Activated CD4-positive, alpha-beta T cell treated with anti-CD3 and anti-CD28 coated beads, Interleukin-2, amount 10 ng/mL, durations not matched to agents 7 days and 5 days (primary cell): Measurements from ENCODE around the gene CLK1. TPM values are rescaled to one million over a fixed set of nuclear protein-coding genes. Genes with fewer than 3 reads are reported as not detected.

Experiments
- total RNA-seq, 2 experiments: library from RNA; stranded (reverse); gene quantifications; one replicate each; pipeline ENCODE4 v1.2.3, GENCODE V29; 2021

Gene CLK1
- total RNA-seq, 2 experiments from 2014 or later, result 120 to 142 TPM

Other genes with a start within 250 kb of the CLK1 start
- gene BZW1, start 52.7 kb downstream of the CLK1 start, total RNA-seq, result 100 to 1,000 TPM; 201 to 214 TPM
- gene PPIL3, start 24.4 kb upstream of the CLK1 start, total RNA-seq, result 10 to 100 TPM; 42.6 to 47.7 TPM
- gene NIF3L1, start 24.7 kb upstream of the CLK1 start, total RNA-seq, result 10 to 100 TPM; 32.5 to 37.1 TPM
- gene ORC2, start 99.0 kb upstream of the CLK1 start, total RNA-seq, result 10 to 100 TPM; 49.2 to 52.6 TPM
- gene HYCC2, start 207.0 kb upstream of the CLK1 start, total RNA-seq, result 10 to 100 TPM; 31.4 to 32.0 TPM
- gene NDUFB3, start 207.3 kb upstream of the CLK1 start, total RNA-seq, result 100 to 1,000 TPM; 134 to 147 TPM